Measurements from ENCODE around the gene PHF23. TPM values are rescaled to one million over a fixed set of nuclear protein-coding genes. Genes with fewer than 3 reads are reported as not detected.

Gene PHF23
- total RNA-seq, 1 donor from 2014 or later, result 46.2 TPM

GRCh38 chr17:7238420-7239090 is 702 bp downstream of the PHF23 start:
- peaks cover 62% of the 10 kb centered on the region for H3K4me1 Mint-ChIP-seq

GRCh38 chr17:7237761-7238419 is 1.4 kb downstream of the PHF23 start:
- peak overlapping the region; percentile 95 for H3K27ac Mint-ChIP-seq
- H3K36me3 Mint-ChIP-seq (ENCODE audit: low read depth), result peaks cover 49% of the 10 kb centered on the region
- intact Hi-C loops (cut with micrococcal nuclease), result loop anchor here (10.0 kb wide), 2 partner anchors 607 to 917 kb away; partner anchors contain the start of gene PER1
- H3K4me3 Mint-ChIP-seq, result peak overlapping the region; percentile 99
- H3K9me3 Mint-ChIP-seq, result no peaks in the 10 kb centered on the region
- peaks cover 2% of the 10 kb centered on the region for H3K27me3 Mint-ChIP-seq
- DNase-seq, result peak; percentile 94
- H3K4me1 Mint-ChIP-seq, result peaks cover 63% of the 10 kb centered on the region

More at GRCh38 chr17:7238420-7239090, 702 bp downstream of the PHF23 start:
- DNase-seq, result peak; percentile 76
- Mint-ChIP-seq H3K27ac (peak overlapping the region; percentile 95), H3K36me3 (ENCODE audit: low read depth) (peaks cover 53% of the 10 kb centered on the region), H3K9me3 (no peaks in the 10 kb centered on the region), H3K4me3 (peak overlapping the region; percentile 99), H3K27me3 (peaks cover 2% of the 10 kb centered on the region)
- intact Hi-C loops (cut with micrococcal nuclease), result loop anchor here (1.0 to 10.0 kb wide), 5 partner anchors 14 to 916 kb away; partner anchors contain the start of genes EIF5A, ELP5 and PER1

GRCh38 chr17:7237266-7237760 is 1.9 kb downstream of the PHF23 start:
- peaks cover 64% of the 10 kb centered on the region for H3K4me1 Mint-ChIP-seq
- peak overlapping the region; percentile 95 for H3K27ac Mint-ChIP-seq
- no peaks in the 10 kb centered on the region for H3K9me3 Mint-ChIP-seq
- intact Hi-C loops (cut with micrococcal nuclease), result loop anchor here (10.0 kb wide), 2 partner anchors 607 to 917 kb away; partner anchors contain the start of gene PER1
- no peak for DNase-seq
- H3K27me3 Mint-ChIP-seq, result peaks cover 2% of the 10 kb centered on the region
- H3K36me3 Mint-ChIP-seq (ENCODE audit: low read depth), result peaks cover 49% of the 10 kb centered on the region
- H3K4me3 Mint-ChIP-seq, result peak overlapping the region; percentile 99

GRCh38 chr17:7236808-7237207 is 2.4 kb downstream of the PHF23 start:
- Mint-ChIP-seq H3K36me3 (ENCODE audit: low read depth) (peaks cover 52% of the 10 kb centered on the region), H3K4me1 (peaks cover 65% of the 10 kb centered on the region), H3K27me3 (peaks cover 2% of the 10 kb centered on the region), H3K4me3 (peak overlapping the region; percentile 99), H3K9me3 (no peaks in the 10 kb centered on the region), H3K27ac (peak overlapping the region; percentile 95)
- intact Hi-C loops (cut with micrococcal nuclease), result loop anchor here (10.0 kb wide), 2 partner anchors 608 to 918 kb away; partner anchors contain the start of gene PER1
- DNase-seq, result no peak

- peaks cover 57% of the 10 kb centered on the region for H3K4me1 Mint-ChIP-seq
- intact Hi-C loops (cut with micrococcal nuclease), result loop anchor here (10.0 kb wide), 2 partner anchors 609 to 919 kb away; partner anchors contain the start of gene PER1
- peak overlapping the region; percentile 37 for H3K4me3 Mint-ChIP-seq
- peak; percentile 67 for DNase-seq
- H3K9me3 Mint-ChIP-seq, result no peaks in the 10 kb centered on the region
- H3K27me3 Mint-ChIP-seq, result peaks cover 2% of the 10 kb centered on the region
- H3K27ac Mint-ChIP-seq, result peak overlapping the region; percentile 94
- H3K36me3 Mint-ChIP-seq (ENCODE audit: low read depth), result peaks cover 49% of the 10 kb centered on the region
These were observed 3.3 kb downstream of the PHF23 start for GRCh38 chr17:7235693-7236665.

- Mint-ChIP-seq H3K36me3 (ENCODE audit: low read depth) (peaks cover 51% of the 10 kb centered on the region), H3K4me3 (peak within 1 kb of the TSS; percentile 99), H3K9me3 (no peaks in the 10 kb centered on the region), H3K27me3 (peaks cover 2% of the 10 kb centered on the region), H3K4me1 (peaks cover 47% of the 10 kb centered on the region), H3K27ac (peak within 1 kb of the TSS; percentile 94)
- peak; percentile 98 for DNase-seq
- intact Hi-C loops (cut with micrococcal nuclease), result loop anchor here (1.0 to 10.0 kb wide), 4 partner anchors 15 to 920 kb away; partner anchors contain the start of genes ACADVL, DLG4 and PER1
These were observed 4.9 kb downstream of the PHF23 start, which contains the start of gene DVL2 for GRCh38 chr17:7234083-7234951. Gene DVL2, minus strand, starts transcription at chr17:7234517. Its CDS starts 255 bp downstream, at chr17:7234262.

GRCh38 chr17:7233701-7234082 is 5.6 kb downstream of the PHF23 start:
- Mint-ChIP-seq H3K4me3 (peak overlapping the region; percentile 99), H3K36me3 (ENCODE audit: low read depth) (peaks cover 52% of the 10 kb centered on the region), H3K27me3 (peaks cover 2% of the 10 kb centered on the region), H3K9me3 (no peaks in the 10 kb centered on the region), H3K4me1 (peaks cover 47% of the 10 kb centered on the region), H3K27ac (peak overlapping the region; percentile 94)
- DNase-seq, result no peak
- intact Hi-C loops (cut with micrococcal nuclease), result loop anchor here (1.0 to 10.0 kb wide), 4 partner anchors 14 to 921 kb away; partner anchors contain the start of genes ACADVL, DLG4 and PER1

GRCh38 chr17:7232114-7232513 is 7.1 kb downstream of the PHF23 start:
- H3K36me3 Mint-ChIP-seq (ENCODE audit: low read depth), result peaks cover 58% of the 10 kb centered on the region
- H3K4me3 Mint-ChIP-seq, result peak overlapping the region; percentile 27
- no peaks in the 10 kb centered on the region for H3K9me3 Mint-ChIP-seq
- peaks cover 48% of the 10 kb centered on the region for H3K4me1 Mint-ChIP-seq
- H3K27me3 Mint-ChIP-seq, result peaks cover 2% of the 10 kb centered on the region
- no peak overlapping the region for H3K27ac Mint-ChIP-seq
- intact Hi-C loops (cut with micrococcal nuclease), result loop anchor here (10.0 kb wide), 2 partner anchors 613 to 923 kb away; partner anchors contain the start of gene PER1
- no peak for DNase-seq

GRCh38 chr17:7229504-7229903 is 9.8 kb downstream of the PHF23 start:
- Mint-ChIP-seq H3K4me3 (no peak overlapping the region), H3K27me3 (peaks cover 2% of the 10 kb centered on the region), H3K4me1 (peaks cover 27% of the 10 kb centered on the region), H3K36me3 (ENCODE audit: low read depth) (peaks cover 46% of the 10 kb centered on the region), H3K9me3 (no peaks in the 10 kb centered on the region), H3K27ac (no peak overlapping the region)
- no peak for DNase-seq
- intact Hi-C loops (cut with micrococcal nuclease), result no loop called here

GRCh38 chr17:7228920-7229319 is 10.3 kb downstream of the PHF23 start:
- no peaks in the 10 kb centered on the region for H3K27me3 Mint-ChIP-seq
- DNase-seq, result no peak
- no peak overlapping the region for H3K4me3 Mint-ChIP-seq
- H3K27ac Mint-ChIP-seq, result no peak overlapping the region
- peaks cover 46% of the 10 kb centered on the region for H3K36me3 Mint-ChIP-seq (ENCODE audit: low read depth)
- intact Hi-C loops (cut with micrococcal nuclease), result no loop called here
- H3K4me1 Mint-ChIP-seq, result peaks cover 25% of the 10 kb centered on the region
- no peaks in the 10 kb centered on the region for H3K9me3 Mint-ChIP-seq

GRCh38 chr17:7226721-7227710 is 12.2 kb downstream of the PHF23 start:
- no peaks in the 10 kb centered on the region for H3K27me3 Mint-ChIP-seq
- intact Hi-C loops (cut with micrococcal nuclease), result no loop called here
- H3K9me3 Mint-ChIP-seq, result no peaks in the 10 kb centered on the region
- DNase-seq, result no peak
- no peak overlapping the region for H3K4me3 Mint-ChIP-seq
- peaks cover 11% of the 10 kb centered on the region for H3K4me1 Mint-ChIP-seq
- H3K27ac Mint-ChIP-seq, result peak overlapping the region; percentile 48
- H3K36me3 Mint-ChIP-seq (ENCODE audit: low read depth), result peaks cover 47% of the 10 kb centered on the region
